ENCODE data around the gene HIVEP1.

DNA sequence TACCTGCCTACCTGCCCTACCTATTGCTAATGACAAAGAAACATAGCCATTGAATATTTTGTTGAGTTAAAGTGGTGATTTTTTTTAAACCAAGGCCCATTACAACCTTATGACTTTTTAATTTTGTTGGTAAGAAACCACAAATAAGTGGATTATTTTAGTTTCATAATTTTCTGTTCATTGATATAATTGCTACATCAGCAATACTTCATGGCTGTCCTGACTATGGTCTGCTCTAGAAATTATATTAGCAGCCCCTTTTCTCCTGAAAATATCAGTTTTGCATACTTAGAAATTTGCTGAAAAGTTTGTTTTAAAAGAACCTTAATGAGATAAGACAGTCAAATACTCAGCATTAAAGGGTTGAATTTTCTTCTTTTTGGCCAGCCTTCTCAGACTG lies 106.5 kb downstream of the HIVEP1 start:
- TF ChIP-seq POLR2AphosphoS5 (IDR thresholded peaks at IDR 0.05; ENCODE audit: borderline replicate concordance, low read depth, low read length) (no peak), EZH2 (IDR thresholded peaks at IDR 0.05) (no peak), FOXP2 (optimal IDR thresholded peaks at IDR 0.05; ENCODE audit: control extremely low read depth, extremely low read length, insufficient read depth) (no peak)
